Measurements from ENCODE around the gene MFSD11.
A peak's percentile ranks its signal among the peaks of the same experiment; 100 is the strongest.
"Not testable (repeated sequence)": the region's sequence is repeated elsewhere in the genome, so short reads cannot be mapped to it uniquely, and the experiment has no call there.

MFSD11 gene

GRCh38 chr17:76696763-76697701 lies 40.9 kb upstream of the MFSD11 start:
- DNase-seq (ENCODE audit: low read depth): no peak
- H3K4me3 ChIP-seq (ENCODE audit: low read length): no peak overlapping the region
- TF ChIP-seq CTCF (conservative IDR thresholded peaks at IDR 0.05; ENCODE audit: low read length): no peak

DNA sequence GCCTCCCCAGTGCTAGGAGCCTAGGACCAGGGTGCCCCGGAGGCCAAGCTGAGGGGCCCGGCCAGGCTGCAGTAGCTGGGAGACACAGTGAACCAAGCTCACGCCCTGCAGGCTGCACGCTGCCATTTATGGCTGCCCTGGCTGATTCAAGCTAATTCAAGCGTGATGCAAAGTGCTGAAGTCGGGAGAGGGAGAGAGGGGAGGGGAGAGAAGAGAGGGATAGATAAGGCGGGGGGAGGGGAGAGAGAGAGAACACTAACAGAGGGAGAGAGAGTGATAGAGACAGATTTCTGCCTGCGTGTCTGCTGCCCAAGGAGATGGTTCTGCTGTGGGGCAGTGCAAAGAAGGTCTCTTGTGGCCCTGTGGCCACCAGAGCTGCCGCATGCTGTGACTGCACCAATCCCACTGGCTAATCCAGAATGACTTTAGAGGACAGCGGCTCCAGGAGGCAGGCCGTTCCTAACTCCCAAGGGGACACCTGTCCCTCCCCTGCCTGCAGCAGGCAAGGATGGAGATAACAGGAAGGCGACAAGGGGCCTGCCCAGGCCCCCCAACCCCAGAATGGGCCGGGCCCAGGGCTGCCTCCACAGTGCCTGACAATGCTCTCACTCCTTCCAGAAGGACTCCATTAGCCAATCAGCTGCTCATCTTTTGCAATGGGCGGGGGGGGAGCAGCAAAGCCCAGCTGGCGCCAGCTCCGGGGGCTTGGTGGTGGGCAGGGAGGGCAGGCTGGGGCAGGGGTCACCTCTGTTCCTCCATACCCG lies 40.0 kb upstream of the MFSD11 start:
- TF ChIP-seq CTCF (conservative IDR thresholded peaks at IDR 0.05; ENCODE audit: low read length): no peak
- DNase-seq (ENCODE audit: low read depth): no peak
- no peak overlapping the region for H3K4me3 ChIP-seq (ENCODE audit: low read length)

DNA sequence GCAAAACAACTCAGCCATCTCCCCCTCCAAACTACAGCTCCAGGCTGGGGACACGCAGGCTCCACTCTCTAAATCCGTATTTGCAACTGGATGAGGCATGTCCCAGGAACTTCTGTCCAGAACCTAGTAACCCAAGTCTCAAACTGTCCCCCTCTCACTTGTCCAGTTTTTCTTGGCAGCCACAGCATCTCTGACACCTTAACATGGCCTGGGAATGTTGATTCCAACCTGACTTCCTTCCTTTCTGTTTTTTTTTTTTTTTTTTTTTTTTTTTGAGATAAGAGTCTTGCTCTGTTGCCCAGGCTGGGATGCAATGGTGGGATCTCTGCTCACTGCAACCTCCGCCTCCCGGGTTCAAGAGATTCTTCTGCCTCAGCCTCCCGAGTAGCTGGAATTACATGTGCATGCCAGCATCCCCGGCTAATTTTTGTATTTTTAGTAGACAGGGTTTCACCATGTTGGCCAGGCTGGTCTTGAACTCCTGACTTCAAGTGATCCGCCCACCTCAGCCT lies 39.4 kb upstream of the MFSD11 start:
- H3K4me3 ChIP-seq (ENCODE audit: low read length); DNase-seq (ENCODE audit: low read depth): not testable (repeated sequence)

- no peak for TF ChIP-seq CTCF (conservative IDR thresholded peaks at IDR 0.05; ENCODE audit: low read length)
- no peak for DNase-seq (ENCODE audit: low read depth)
- H3K4me3 ChIP-seq (ENCODE audit: low read length): peak overlapping the region; percentile 41
Measured at GRCh38 chr17:76700270-76700616, 37.7 kb upstream of the MFSD11 start.

DNA sequence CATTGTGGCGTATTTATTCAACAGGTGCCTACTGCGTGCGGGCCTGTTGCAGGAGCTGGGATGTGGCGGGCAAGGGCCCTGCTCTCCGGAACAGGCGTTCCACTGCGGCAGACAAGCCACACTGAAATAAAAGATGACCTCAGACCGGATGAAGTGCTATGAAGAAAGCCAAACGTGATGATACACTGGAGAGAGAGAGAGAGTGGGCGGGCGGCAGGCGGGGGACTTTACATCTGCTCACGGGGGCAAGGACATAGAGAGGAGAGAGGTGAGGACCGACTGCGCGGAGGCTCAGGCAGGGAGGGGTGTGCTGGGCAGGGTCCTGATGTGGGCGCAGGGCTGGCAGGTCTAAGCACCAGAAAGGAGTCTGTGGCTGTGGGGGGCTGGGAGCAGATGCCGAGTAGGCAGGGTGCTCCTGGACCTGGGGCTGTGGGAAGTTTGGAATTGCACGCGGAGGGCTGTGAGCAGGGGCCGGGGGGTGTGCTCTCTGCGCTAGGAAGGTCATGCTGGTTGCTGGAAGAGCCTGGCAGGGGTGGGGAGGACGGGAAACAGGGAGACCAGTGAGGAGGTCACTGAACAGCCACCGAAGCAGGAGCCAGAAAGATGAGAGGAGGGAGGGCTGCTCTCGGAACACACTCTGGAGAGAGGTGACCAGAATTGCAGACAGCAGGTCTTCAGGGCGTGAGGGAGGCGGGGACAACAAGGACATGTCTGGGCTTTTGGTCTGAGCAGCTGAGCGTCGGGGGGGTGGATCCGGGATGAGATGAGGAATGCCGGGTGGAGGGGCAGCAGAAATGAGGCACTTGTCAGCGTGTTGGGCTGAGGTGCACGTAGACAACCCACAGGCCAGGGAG lies 37.1 kb upstream of the MFSD11 start:
- peak; percentile 89 for DNase-seq (ENCODE audit: low read depth)
- no peak for TF ChIP-seq CTCF (conservative IDR thresholded peaks at IDR 0.05; ENCODE audit: low read length)
- peak overlapping the region; percentile 53 for H3K4me3 ChIP-seq (ENCODE audit: low read length)

DNA sequence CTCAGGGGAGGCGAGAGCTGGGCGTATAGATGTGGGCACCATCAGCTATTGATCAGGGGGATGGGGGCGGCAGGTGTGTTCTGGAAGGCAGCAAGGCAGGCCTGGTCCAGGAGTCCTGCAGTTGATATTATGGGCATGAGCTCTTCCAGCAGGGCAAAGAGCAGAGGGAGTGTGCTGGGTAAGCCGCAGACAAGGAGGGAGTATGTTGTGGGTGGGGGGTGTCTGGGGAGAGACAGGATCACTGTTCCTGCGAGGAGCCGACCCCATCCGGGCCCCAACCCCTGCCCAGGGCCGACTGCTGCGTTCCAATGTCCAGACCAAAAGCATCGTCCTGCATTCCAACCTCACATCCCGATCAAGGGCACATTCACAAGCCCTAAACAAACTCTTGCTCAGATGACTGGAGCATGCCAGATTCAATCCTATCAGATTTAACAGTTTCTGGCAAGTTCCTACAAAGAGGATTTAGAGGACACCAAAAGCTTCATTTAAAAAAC lies 36.4 kb upstream of the MFSD11 start:
- TF ChIP-seq CTCF (conservative IDR thresholded peaks at IDR 0.05; ENCODE audit: low read length): no peak
- no peak for DNase-seq (ENCODE audit: low read depth)
- H3K4me3 ChIP-seq (ENCODE audit: low read length): peak overlapping the region; percentile 53; the same call in 1 of the 2 replicates

DNA sequence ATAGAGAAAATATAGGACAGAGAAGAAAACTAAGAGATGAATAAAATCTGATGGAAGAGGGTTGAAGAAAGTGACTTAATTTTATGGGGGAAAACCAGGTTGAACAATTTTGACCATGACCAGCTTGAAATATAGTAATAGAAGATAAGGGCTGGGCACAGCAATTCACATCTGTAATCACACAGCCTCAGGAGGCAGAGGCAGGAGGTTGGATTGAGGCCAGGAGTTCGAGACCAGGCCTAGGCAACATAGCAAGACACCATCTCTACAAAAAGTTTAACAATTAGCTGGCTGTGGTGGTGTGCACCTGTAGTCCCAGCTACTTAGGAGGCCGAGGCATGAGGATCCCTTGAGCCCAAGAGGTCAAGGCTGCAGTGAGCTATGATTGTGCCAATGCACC lies 35.8 kb upstream of the MFSD11 start:
- TF ChIP-seq CTCF (conservative IDR thresholded peaks at IDR 0.05; ENCODE audit: low read length): no peak
- no peak for DNase-seq (ENCODE audit: low read depth)
- no peak overlapping the region for H3K4me3 ChIP-seq (ENCODE audit: low read length)
